ENCODE measurements around the gene C4B.
"Not testable (repeated sequence)": the region's sequence is repeated elsewhere in the genome, so short reads cannot be mapped to it uniquely, and the experiment has no call there.

The C4B gene

DNA sequence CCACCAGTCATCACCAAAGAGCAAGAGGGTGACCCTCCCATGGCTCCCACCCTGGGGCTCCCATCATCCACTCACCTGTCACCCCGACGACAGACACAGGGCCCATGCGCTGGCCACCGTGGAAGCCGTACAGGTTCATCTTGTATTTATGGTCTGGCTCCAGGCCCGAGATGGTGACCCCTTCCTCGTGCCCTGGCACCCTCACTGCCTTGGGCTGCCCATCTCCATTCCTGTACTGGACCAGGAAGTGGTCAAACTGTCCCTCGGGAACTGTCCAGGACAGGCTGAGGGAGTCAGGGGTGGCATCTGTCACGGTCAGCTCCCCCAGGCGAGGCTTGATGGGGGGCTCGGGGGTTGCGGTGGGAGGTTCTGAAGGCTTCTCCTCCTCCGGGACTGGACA lies 53.7 kb downstream of the C4B start:
- not testable (repeated sequence) for H3K27ac ChIP-seq (ENCODE audit: low read depth, low read length); H3K27me3 ChIP-seq (ENCODE audit: control insufficient read depth in 1 of 2, insufficient read depth in 2 of 2, low read length in 2 of 2); H3K9ac ChIP-seq (ENCODE audit: low read length); H3K4me3 ChIP-seq (ENCODE audit: low read depth in 1 of 2, low read length in 2 of 2); H3K9me3 ChIP-seq (ENCODE audit: low read length); H3K4me1 ChIP-seq (ENCODE audit: insufficient read depth, low read length)
- H3K36me3 ChIP-seq (ENCODE audit: insufficient read depth, low read length): peaks cover 13% of the 10 kb centered on the region

DNA sequence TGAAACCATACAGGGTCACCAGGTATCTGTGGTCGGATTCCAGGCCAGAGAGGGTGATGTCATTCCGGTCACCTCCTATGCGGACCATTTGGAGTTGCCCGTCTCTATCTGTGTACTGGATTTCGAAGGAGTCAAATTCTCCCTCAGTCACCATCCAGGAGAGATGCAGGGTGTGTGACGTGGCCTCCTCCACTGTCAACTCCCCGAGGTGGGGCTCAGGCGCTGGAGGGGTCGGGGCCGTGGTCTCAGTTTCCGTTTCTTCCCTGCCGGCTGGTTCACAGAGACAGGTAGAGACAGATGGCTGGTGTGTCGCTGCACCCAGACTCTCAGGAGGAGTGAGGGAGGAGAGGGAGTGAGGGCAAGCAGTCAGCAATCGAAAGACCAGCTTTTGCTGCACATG lies 54.3 kb downstream of the C4B start:
- Histone ChIP-seq H3K9me3 (ENCODE audit: low read length) (no peaks in the 10 kb centered on the region), H3K36me3 (ENCODE audit: insufficient read depth, low read length) (peaks cover 13% of the 10 kb centered on the region)

DNA sequence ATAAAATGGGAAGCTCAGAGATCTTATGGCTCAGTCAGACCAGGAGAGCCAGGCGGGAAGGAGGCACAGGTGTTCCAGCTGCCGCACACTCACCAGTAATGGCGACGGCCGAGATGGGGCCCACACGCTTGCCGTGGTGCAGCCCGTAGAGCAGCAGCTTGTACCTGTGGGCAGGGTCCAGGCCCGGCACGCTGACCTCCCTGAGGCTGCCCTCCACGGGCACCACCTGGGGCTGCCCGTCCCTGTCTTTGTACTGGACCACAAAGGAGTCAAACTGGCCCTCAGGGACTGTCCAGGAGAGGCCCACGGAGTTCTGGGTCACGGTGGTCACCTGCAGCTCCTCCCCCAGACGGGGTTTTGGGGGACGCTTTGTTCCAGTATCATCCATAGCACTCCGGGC lies 54.9 kb downstream of the C4B start:
- Histone ChIP-seq H3K4me3 (ENCODE audit: low read depth in 1 of 2, low read length in 2 of 2) (no peak overlapping the region), H3K9ac (ENCODE audit: low read length) (no peak overlapping the region), H3K4me1 (ENCODE audit: insufficient read depth, low read length) (peaks cover 7% of the 10 kb centered on the region), H3K9me3 (ENCODE audit: low read length) (no peaks in the 10 kb centered on the region), H3K27me3 (ENCODE audit: control insufficient read depth in 1 of 2, insufficient read depth in 2 of 2, low read length in 2 of 2) (no peaks in the 10 kb centered on the region), H3K27ac (ENCODE audit: low read depth, low read length) (no peak overlapping the region), H3K36me3 (ENCODE audit: insufficient read depth, low read length) (peaks cover 13% of the 10 kb centered on the region)

More for the DNA sequence above, 54.3 kb downstream of the C4B start:
- Histone ChIP-seq H3K4me1 (ENCODE audit: insufficient read depth, low read length) (peaks cover 7% of the 10 kb centered on the region), H3K27me3 (ENCODE audit: control insufficient read depth in 1 of 2, insufficient read depth in 2 of 2, low read length in 2 of 2) (no peaks in the 10 kb centered on the region), H3K27ac (ENCODE audit: low read depth, low read length) (no peak overlapping the region), H3K4me3 (ENCODE audit: low read depth in 1 of 2, low read length in 2 of 2) (no peak overlapping the region), H3K9ac (ENCODE audit: low read length) (no peak overlapping the region)

DNA sequence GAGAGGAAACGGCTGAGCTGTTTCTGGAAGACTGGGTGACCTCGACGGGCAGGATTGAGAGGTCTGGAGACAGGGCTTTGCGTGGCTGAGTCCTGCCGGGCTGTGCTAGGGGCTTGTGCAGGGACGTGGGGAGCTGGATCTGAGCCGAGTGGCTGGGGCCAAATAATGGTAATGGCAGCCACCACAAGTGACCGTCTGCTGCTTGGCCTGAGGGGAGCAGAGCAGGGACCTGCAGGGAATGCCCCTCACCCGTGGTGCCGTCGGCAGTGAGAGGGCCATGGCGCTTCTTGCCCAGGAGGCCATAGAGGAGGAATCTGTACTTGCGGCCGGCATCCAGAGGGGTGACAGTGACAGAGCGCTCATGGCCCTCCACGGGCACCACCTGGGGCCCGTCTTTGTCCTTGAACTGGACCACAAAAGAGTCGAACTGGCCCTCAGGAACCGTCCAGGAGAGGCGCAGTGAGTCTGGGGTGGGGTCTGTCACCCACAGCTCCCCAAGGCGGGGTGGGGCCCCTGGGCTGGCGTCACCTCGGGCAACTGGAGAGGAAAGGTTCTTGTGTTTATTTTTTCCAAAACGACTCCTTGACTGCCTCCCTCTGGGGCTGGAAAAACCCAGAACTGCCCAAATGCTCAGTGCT lies 55.4 kb downstream of the C4B start:
- Histone ChIP-seq H3K9ac (ENCODE audit: low read length) (no peak overlapping the region), H3K4me1 (ENCODE audit: insufficient read depth, low read length) (peaks cover 7% of the 10 kb centered on the region), H3K27me3 (ENCODE audit: control insufficient read depth in 1 of 2, insufficient read depth in 2 of 2, low read length in 2 of 2) (no peaks in the 10 kb centered on the region), H3K4me3 (ENCODE audit: low read depth in 1 of 2, low read length in 2 of 2) (no peak overlapping the region), H3K9me3 (ENCODE audit: low read length) (no peaks in the 10 kb centered on the region), H3K36me3 (ENCODE audit: insufficient read depth, low read length) (peaks cover 13% of the 10 kb centered on the region), H3K27ac (ENCODE audit: low read depth, low read length) (no peak overlapping the region)

DNA sequence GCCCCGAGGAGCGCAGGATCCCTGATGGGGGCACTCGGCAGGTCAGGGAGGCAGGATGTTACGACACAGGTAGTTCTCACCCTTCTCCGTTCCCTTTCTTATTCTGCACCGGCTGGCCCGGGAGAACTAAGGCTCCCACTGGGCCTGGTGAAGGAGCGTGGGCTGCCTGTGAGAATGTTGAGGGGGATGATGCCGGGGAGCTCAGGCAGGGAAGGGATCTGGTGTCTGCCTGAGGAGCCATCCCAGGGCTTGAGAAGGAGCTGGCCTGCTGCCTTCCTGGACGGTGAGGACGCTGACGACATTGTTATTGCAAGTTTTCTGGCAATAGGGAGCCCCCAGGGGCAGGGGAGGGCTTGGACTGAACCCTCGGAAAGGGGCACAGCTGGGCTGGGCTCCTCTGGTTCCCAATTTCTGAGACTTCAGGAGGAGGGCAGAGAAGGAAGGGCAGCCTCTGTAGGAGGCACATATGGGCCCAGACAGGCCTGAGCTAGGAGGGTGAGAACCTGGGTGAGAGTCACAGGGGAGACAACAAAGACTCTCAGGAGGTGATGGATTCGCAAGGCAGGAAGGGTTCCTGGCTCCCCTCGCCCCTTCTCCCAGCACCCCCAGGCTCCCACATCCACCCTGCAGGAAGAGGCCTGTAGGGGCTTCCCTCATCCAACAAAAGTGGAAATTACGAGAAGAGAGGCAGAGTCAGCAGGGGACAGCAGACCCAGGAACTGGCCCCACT lies 56.4 kb downstream of the C4B start:
- H3K4me1 ChIP-seq (ENCODE audit: insufficient read depth, low read length): peaks cover 7% of the 10 kb centered on the region
- no peaks in the 10 kb centered on the region for H3K9me3 ChIP-seq (ENCODE audit: low read length)
- H3K36me3 ChIP-seq (ENCODE audit: insufficient read depth, low read length): peaks cover 13% of the 10 kb centered on the region
- no peak overlapping the region for H3K4me3 ChIP-seq (ENCODE audit: low read depth in 1 of 2, low read length in 2 of 2)
- no peaks in the 10 kb centered on the region for H3K27me3 ChIP-seq (ENCODE audit: control insufficient read depth in 1 of 2, insufficient read depth in 2 of 2, low read length in 2 of 2)
- H3K27ac ChIP-seq (ENCODE audit: low read depth, low read length): no peak overlapping the region
- H3K9ac ChIP-seq (ENCODE audit: low read length): no peak overlapping the region

DNA sequence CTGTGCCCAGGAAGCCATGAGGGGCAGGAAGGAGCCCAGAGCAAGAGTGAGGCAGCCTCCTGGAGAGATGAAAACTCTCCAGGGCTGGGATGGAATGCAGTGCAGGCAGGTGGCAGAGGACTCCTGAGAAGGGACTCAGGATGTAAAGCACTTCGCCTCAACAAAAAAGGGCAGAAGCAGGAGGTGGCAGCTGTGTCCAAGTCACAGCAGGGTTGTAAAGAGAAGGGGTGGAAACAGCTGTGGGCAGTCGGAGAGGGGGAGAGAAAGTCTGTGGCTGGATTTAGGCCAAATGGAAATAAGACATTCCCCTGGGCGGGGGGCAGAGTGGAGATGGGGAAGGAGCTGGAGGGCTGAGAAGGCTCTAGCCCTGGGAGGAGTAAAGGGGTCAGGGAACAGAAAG lies 58.5 kb downstream of the C4B start:
- no peak overlapping the region for H3K4me3 ChIP-seq (ENCODE audit: low read depth in 1 of 2, low read length in 2 of 2)
- no peak overlapping the region for H3K27ac ChIP-seq (ENCODE audit: low read depth, low read length)
- H3K9ac ChIP-seq (ENCODE audit: low read length): no peak overlapping the region
- H3K27me3 ChIP-seq (ENCODE audit: control insufficient read depth in 1 of 2, insufficient read depth in 2 of 2, low read length in 2 of 2): no peaks in the 10 kb centered on the region
- no peaks in the 10 kb centered on the region for H3K9me3 ChIP-seq (ENCODE audit: low read length)
- peaks cover 13% of the 10 kb centered on the region for H3K36me3 ChIP-seq (ENCODE audit: insufficient read depth, low read length)
- H3K4me1 ChIP-seq (ENCODE audit: insufficient read depth, low read length): peaks cover 10% of the 10 kb centered on the region

DNA sequence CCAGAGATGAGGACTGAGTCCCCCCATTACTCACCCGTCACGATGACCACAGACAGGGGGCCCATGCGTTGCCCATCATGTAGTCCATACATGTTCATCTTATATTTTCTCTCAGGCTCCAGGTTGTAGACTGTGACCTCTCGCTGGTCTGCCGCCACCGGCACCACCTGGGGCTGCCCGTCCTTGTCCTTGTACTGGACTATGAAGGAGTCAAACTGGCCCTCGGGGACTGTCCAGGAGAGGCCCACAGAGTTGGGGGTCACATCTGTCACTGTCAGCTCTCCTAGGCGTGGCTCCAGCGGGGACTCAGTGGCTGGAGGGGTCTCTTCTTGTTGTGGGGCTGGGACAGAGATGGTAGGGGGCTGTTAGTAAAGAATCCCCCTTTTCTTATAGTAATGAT lies 59.0 kb downstream of the C4B start:
- Histone ChIP-seq H3K4me3 (ENCODE audit: low read depth in 1 of 2, low read length in 2 of 2) (no peak overlapping the region), H3K4me1 (ENCODE audit: insufficient read depth, low read length) (peaks cover 10% of the 10 kb centered on the region), H3K36me3 (ENCODE audit: insufficient read depth, low read length) (peaks cover 9% of the 10 kb centered on the region), H3K27me3 (ENCODE audit: control insufficient read depth in 1 of 2, insufficient read depth in 2 of 2, low read length in 2 of 2) (no peaks in the 10 kb centered on the region), H3K9me3 (ENCODE audit: low read length) (no peaks in the 10 kb centered on the region), H3K9ac (ENCODE audit: low read length) (no peak overlapping the region), H3K27ac (ENCODE audit: low read depth, low read length) (no peak overlapping the region)

DNA sequence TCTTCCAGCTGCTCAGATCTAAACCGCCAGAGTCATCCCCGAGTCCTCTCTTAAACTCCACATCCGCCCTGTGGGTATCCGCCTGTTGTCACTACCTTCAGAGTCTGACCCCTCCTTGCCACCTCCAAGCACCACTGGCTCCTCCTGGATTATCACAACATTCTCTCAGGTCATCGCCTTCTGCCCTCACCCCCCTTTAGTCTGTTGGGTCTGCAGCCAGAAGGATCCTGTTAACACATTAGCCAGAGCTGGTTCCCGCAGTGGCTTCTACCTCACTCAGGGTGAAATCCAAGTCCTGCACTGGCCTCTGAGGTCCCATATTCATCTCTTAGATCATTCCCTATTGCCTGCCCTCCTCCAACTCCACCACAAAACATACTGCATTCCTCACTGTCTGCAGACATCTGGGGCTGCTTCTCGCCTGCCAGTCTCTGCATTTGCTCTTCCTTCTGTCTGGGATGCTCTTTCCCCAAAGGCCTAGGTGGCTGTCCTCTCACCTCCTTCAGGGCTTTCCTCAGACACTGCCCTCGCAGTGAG lies 60.5 kb downstream of the C4B start:
- Histone ChIP-seq H3K36me3 (ENCODE audit: insufficient read depth, low read length) (peaks cover 14% of the 10 kb centered on the region), H3K27ac (ENCODE audit: low read depth, low read length) (no peak overlapping the region), H3K4me3 (ENCODE audit: low read depth in 1 of 2, low read length in 2 of 2) (no peak overlapping the region), H3K27me3 (ENCODE audit: control insufficient read depth in 1 of 2, insufficient read depth in 2 of 2, low read length in 2 of 2) (no peaks in the 10 kb centered on the region), H3K4me1 (ENCODE audit: insufficient read depth, low read length) (peaks cover 10% of the 10 kb centered on the region), H3K9me3 (ENCODE audit: low read length) (no peaks in the 10 kb centered on the region), H3K9ac (ENCODE audit: low read length) (no peak overlapping the region)

DNA sequence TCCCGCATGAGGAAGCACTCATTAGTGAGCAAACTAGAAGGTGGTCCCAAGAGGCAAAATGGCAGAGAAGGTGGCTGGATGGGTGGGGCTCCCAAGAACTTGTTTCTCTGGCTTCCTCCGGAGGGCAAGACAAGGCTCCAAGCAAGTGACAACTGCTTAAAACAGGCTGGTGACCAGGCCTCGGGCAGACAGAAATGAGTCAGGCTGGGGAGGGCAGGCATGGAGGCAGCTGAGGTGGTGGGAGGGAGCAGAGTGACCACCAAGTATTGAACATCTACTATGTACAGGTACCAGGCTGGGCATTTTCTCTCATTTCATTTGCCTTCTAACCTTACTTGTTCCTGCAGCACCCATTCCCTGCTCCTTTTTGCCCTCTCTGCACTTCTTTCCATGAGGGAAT lies 61.2 kb downstream of the C4B start:
- H3K27ac ChIP-seq (ENCODE audit: low read depth, low read length): no peak overlapping the region
- no peak overlapping the region for H3K9ac ChIP-seq (ENCODE audit: low read length)
- peaks cover 14% of the 10 kb centered on the region for H3K36me3 ChIP-seq (ENCODE audit: insufficient read depth, low read length)

DNA sequence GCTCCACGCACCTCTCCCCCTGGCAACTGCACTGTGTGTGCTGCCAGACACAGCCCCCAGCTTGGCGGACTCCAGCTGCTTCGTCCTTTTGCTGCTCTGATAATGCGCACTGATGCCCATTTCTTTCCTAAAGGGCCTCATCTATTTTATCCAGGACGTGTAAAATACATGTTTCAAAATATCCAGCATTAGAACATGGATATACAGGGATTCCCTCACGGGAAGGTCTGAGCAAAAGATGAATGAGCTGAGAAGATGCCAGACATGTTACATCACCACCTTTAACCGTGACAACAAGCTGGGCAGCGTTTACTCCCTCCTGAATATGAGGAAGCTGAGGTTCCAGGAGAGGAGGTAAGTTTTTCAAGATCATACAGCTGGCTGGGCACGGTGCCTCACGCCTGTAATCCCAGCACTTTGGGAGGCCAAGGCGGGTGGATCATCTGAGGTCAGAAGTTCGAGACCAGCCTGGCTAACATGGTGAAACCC lies 61.8 kb downstream of the C4B start:
- no peak overlapping the region for H3K9ac ChIP-seq (ENCODE audit: low read length)
- H3K27me3 ChIP-seq (ENCODE audit: control insufficient read depth in 1 of 2, insufficient read depth in 2 of 2, low read length in 2 of 2): no peaks in the 10 kb centered on the region
- no peaks in the 10 kb centered on the region for H3K9me3 ChIP-seq (ENCODE audit: low read length)
- H3K4me3 ChIP-seq (ENCODE audit: low read depth in 1 of 2, low read length in 2 of 2): no peak overlapping the region
- H3K36me3 ChIP-seq (ENCODE audit: insufficient read depth, low read length): peaks cover 14% of the 10 kb centered on the region
- H3K27ac ChIP-seq (ENCODE audit: low read depth, low read length): no peak overlapping the region
- H3K4me1 ChIP-seq (ENCODE audit: insufficient read depth, low read length): peaks cover 10% of the 10 kb centered on the region

More for the DNA sequence above, 61.2 kb downstream of the C4B start:
- Histone ChIP-seq H3K9me3 (ENCODE audit: low read length) (no peaks in the 10 kb centered on the region), H3K4me3 (ENCODE audit: low read depth in 1 of 2, low read length in 2 of 2) (no peak overlapping the region), H3K4me1 (ENCODE audit: insufficient read depth, low read length) (peaks cover 7% of the 10 kb centered on the region), H3K27me3 (ENCODE audit: control insufficient read depth in 1 of 2, insufficient read depth in 2 of 2, low read length in 2 of 2) (no peaks in the 10 kb centered on the region)

DNA sequence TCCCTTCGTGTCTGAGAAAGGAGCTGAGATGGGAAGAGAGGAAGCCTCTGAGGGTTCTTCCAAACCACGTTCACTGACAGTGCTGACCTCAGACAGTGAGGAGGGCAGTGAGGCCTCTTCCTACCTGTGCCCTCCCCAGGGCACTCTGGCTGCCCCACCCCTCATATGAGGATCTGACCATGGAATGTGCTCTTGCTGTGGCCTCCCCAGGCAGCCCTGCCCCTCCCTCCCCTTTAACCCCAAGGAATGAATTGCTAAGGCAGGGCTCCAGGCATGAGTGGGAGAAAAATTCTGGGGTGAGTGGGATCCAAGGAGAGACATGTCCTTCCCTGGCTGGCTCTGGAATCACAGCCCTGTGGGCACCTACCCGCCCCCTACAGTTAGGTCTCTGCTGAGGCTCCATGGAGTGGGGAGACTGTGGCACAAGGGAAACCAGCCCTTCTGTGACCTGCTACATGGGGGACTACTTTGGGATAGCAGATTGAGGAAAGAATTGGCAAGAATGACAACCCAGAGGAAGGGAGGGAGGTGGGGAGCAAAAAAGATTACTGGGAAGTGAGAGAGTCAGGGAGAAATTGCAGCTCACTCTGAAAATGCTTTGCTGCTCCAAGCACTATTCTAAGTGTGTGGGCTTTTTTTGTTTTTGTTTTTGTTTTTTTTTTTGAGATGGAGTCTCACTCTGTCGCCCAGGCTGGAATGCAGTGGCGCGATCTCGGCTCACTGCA lies 65.1 kb downstream of the C4B start:
- H3K27me3 ChIP-seq (ENCODE audit: control insufficient read depth in 1 of 2, insufficient read depth in 2 of 2, low read length in 2 of 2): no peaks in the 10 kb centered on the region
- H3K4me3 ChIP-seq (ENCODE audit: low read depth in 1 of 2, low read length in 2 of 2): no peak overlapping the region
- no peak overlapping the region for H3K9ac ChIP-seq (ENCODE audit: low read length)
- peaks cover 27% of the 10 kb centered on the region for H3K4me1 ChIP-seq (ENCODE audit: insufficient read depth, low read length)
- peaks cover 22% of the 10 kb centered on the region for H3K36me3 ChIP-seq (ENCODE audit: insufficient read depth, low read length)
- no peaks in the 10 kb centered on the region for H3K9me3 ChIP-seq (ENCODE audit: low read length)
- no peak overlapping the region for H3K27ac ChIP-seq (ENCODE audit: low read depth, low read length)

Data from muscle layer of colon (tissue), 2 donors.